IMR-90 (cell line): ENCODE measurements around the gene KLHL6. TPM values are rescaled to one million over a fixed set of nuclear protein-coding genes. Genes with fewer than 3 reads are reported as not detected.

Experiments
- ATAC-seq: fragments of 200-7000 bp; cut with Tn5 transposase; 2 replicates; pipeline ENCODE4 v1.9.1; 2020; ENCODE audit warnings: low read depth, mild to moderate bottlenecking, moderate library complexity
- BruUV-seq: library from RNA; stranded (reverse); fragments of 400-500 nt; replicated peaks from 2 replicates; lab custom pipeline; 2021; lab: Mats Ljungman, UMichigan
- CTCF ChIA-PET: fragments of 300-600 bp; formaldehyde crosslinking; extraction: SDS; loops from one replicate; lab custom pipeline; 2021; ENCODE audit warnings: antibody characterized with exemption; lab: Yijun Ruan, JAX
- POLR2A ChIA-PET: fragments of 300-600 bp; sonication (Branson Sonifier 250); formaldehyde crosslinking; loops from one replicate; lab custom pipeline; 2022; ENCODE audit warnings: antibody characterized with exemption; ENCODE audit not compliant: unreplicated experiment; lab: Charles Lee
- DNase-seq: peaks from one replicate; pipeline ENCODE4 v3.0.0; 2013
- H2AFZ ChIP-seq: replicated peaks from 2 replicates; pipeline ENCODE3; 2013; ENCODE audit warnings: low read length, mild to moderate bottlenecking; ENCODE audit not compliant: poor library complexity
- H2AK5ac ChIP-seq: 2 replicates; pipeline ENCODE4 v1.6.1; 2013; ENCODE audit warnings: low read depth, low read length, inconsistent platforms
- H2AK9ac ChIP-seq: replicated peaks from 2 replicates; pipeline ENCODE3; 2013; ENCODE audit warnings: mild to moderate bottlenecking, low read depth, low read length, moderate library complexity; ENCODE audit not compliant: poor library complexity
- H2BK120ac ChIP-seq: 2 replicates; pipeline ENCODE4 v1.6.1; 2013; ENCODE audit warnings: low read depth, low read length, inconsistent platforms
- H2BK15ac ChIP-seq: 3 replicates; pipeline ENCODE4 v1.6.1; 2013; ENCODE audit warnings: low read depth, low read length, inconsistent platforms
- H2BK20ac ChIP-seq: 2 replicates; pipeline ENCODE4 v1.6.1; 2013; ENCODE audit warnings: low read depth, mild to moderate bottlenecking, inconsistent platforms, low read length, moderate library complexity
- H2BK5ac ChIP-seq: 2 replicates; pipeline ENCODE4 v1.6.1; 2013; ENCODE audit warnings: mild to moderate bottlenecking, low read depth, low read length, inconsistent platforms; ENCODE audit not compliant: poor library complexity, severe bottlenecking
- H3K14ac ChIP-seq: replicated peaks from 2 replicates; pipeline ENCODE4 v1.6.1; 2013; ENCODE audit warnings: low read depth, low read length, inconsistent platforms
- H3K18ac ChIP-seq: 2 replicates; pipeline ENCODE4 v1.6.1; 2013; ENCODE audit warnings: low read depth, low read length, control low read depth
- H3K23ac ChIP-seq: 2 replicates; pipeline ENCODE4 v1.6.1; 2013; ENCODE audit warnings: low read depth, low read length, inconsistent platforms
- H3K27ac ChIP-seq: 2 replicates; pipeline ENCODE4 v1.5.1; 2013; ENCODE audit warnings: mild to moderate bottlenecking, control low read depth, low read length; ENCODE audit not compliant: insufficient read depth
- H3K27me3 ChIP-seq: 2 replicates; pipeline ENCODE4 v1.6.1; 2013; ENCODE audit warnings: low read length; ENCODE audit not compliant: control insufficient read depth, insufficient read depth
- H3K36me3 ChIP-seq: 2 replicates; pipeline ENCODE4 v1.6.1; 2013; ENCODE audit warnings: low read length, mixed read lengths; ENCODE audit not compliant: control insufficient read depth, insufficient read depth
- H3K4ac ChIP-seq: 2 replicates; pipeline ENCODE4 v1.6.1; 2013; ENCODE audit warnings: low read depth, low read length, inconsistent platforms
- H3K4me1 ChIP-seq: 2 replicates; pipeline ENCODE4 v1.6.1; 2013; ENCODE audit warnings: low read length, mixed read lengths; ENCODE audit not compliant: control insufficient read depth, insufficient read depth
- H3K4me2 ChIP-seq: 2 replicates; pipeline ENCODE4 v1.6.1; 2013; ENCODE audit warnings: low read depth, mild to moderate bottlenecking, control low read depth, low read length, moderate library complexity
- H3K4me3 ChIP-seq: 2 replicates; pipeline ENCODE4 v1.5.1; 2013; ENCODE audit warnings: low read depth, mild to moderate bottlenecking, control low read depth, low read length, moderate library complexity; ENCODE audit not compliant: insufficient read depth
- H3K56ac ChIP-seq: 2 replicates; pipeline ENCODE4 v1.6.1; 2013; ENCODE audit warnings: low read length, inconsistent platforms; ENCODE audit not compliant: insufficient read depth; ENCODE audit errors: extremely low read depth
- H3K79me1 ChIP-seq, 2 experiments: 2 replicates each; pipeline ENCODE4 v1.6.1; 2013; ENCODE audit warnings: low read length in 2 of 2, inconsistent platforms in 1 of 2, low read depth in 1 of 2
- H3K9ac ChIP-seq: 2 replicates; pipeline ENCODE4 v1.6.1; 2013; ENCODE audit warnings: low read depth, low read length, control low read depth
- H3K9me1 ChIP-seq: 2 replicates; pipeline ENCODE4 v1.6.1; 2013; ENCODE audit warnings: low read length, inconsistent platforms; ENCODE audit not compliant: insufficient read depth
- H3K9me3 ChIP-seq: 2 replicates; pipeline ENCODE4 v1.6.1; 2013; ENCODE audit warnings: low read length; ENCODE audit not compliant: control insufficient read depth, insufficient read depth
- H4K20me1 ChIP-seq: 2 replicates; pipeline ENCODE4 v1.6.1; 2013; ENCODE audit warnings: low read length, inconsistent platforms; ENCODE audit not compliant: insufficient read depth
- H4K5ac ChIP-seq: 2 replicates; pipeline ENCODE4 v1.6.1; 2013; ENCODE audit warnings: mild to moderate bottlenecking, low read depth, low read length, control low read depth
- H4K8ac ChIP-seq, 2 experiments: 2 replicates each; pipeline ENCODE4 v1.6.1; 2013; ENCODE audit warnings: low read depth in 2 of 2, low read length in 2 of 2, control low read depth in 1 of 2, inconsistent platforms in 1 of 2
- H4K91ac ChIP-seq: 2 replicates; pipeline ENCODE4 v1.6.1; 2013; ENCODE audit warnings: low read depth, low read length, inconsistent platforms; ENCODE audit not compliant: insufficient read depth
- BHLHE40 ChIP-seq: fragments of 150-350 bp; IDR thresholded peaks from 2 replicates; pipeline ENCODE4 v1.6.1; 2016; ENCODE audit warnings: mild to moderate bottlenecking, low read depth, low read length
- CEBPB ChIP-seq: IDR thresholded peaks from 2 replicates; pipeline ENCODE4 v1.6.1; 2012; ENCODE audit warnings: low read depth, low read length, improper control_type of control experiment
- CHD1 ChIP-seq: IDR thresholded peaks from 2 replicates; pipeline ENCODE4 v1.6.1; 2012; ENCODE audit warnings: low read depth, low read length, improper control_type of control experiment
- ELK1 ChIP-seq: fragments of 150-350 bp; IDR thresholded peaks from 2 replicates; pipeline ENCODE4 v1.6.1; 2016; ENCODE audit warnings: low read depth, mild to moderate bottlenecking, low read length, moderate library complexity, borderline replicate concordance
- FOS ChIP-seq: fragments of 150-350 bp; IDR thresholded peaks from 2 replicates; pipeline ENCODE4 v1.6.1; 2016; ENCODE audit warnings: low read depth, low read length
- MAFK ChIP-seq: IDR thresholded peaks from 2 replicates; pipeline ENCODE4 v1.6.1; 2012; ENCODE audit warnings: low read depth, low read length, improper control_type of control experiment
- MAZ ChIP-seq: IDR thresholded peaks from 2 replicates; pipeline ENCODE4 v1.6.1; 2012; ENCODE audit warnings: low read depth, mild to moderate bottlenecking, low read length, improper control_type of control experiment, moderate library complexity, borderline replicate concordance
- MXI1 ChIP-seq: IDR thresholded peaks from 2 replicates; pipeline ENCODE4 v1.6.1; 2012; ENCODE audit warnings: low read depth, mild to moderate bottlenecking, low read length, moderate library complexity, borderline replicate concordance
- NFE2L2 ChIP-seq: fragments of 150-350 bp; IDR thresholded peaks from 2 replicates; pipeline ENCODE4 v1.6.1; 2016; ENCODE audit warnings: low read depth, mild to moderate bottlenecking, low read length
- POLR2A ChIP-seq: IDR thresholded peaks from 2 replicates; pipeline ENCODE4 v1.6.1; 2012; ENCODE audit warnings: mild to moderate bottlenecking, low read depth, low read length
- RAD21 ChIP-seq: IDR thresholded peaks from 2 replicates; pipeline ENCODE4 v1.6.1; 2012; ENCODE audit warnings: low read length, improper control_type of control experiment
- RCOR1 ChIP-seq: IDR thresholded peaks from 2 replicates; pipeline ENCODE4 v1.6.1; 2012; ENCODE audit warnings: mild to moderate bottlenecking, low read length, improper control_type of control experiment; ENCODE audit not compliant: insufficient replicate concordance
- RFX5 ChIP-seq: IDR thresholded peaks from 2 replicates; pipeline ENCODE4 v1.8.0; 2012; ENCODE audit warnings: low read depth, mild to moderate bottlenecking, low read length, moderate library complexity
- SMC3 ChIP-seq: fragments of 150-350 bp; IDR thresholded peaks from 2 replicates; pipeline ENCODE4 v1.6.1; 2016; ENCODE audit warnings: low read depth, mild to moderate bottlenecking, antibody characterized with exemption, low read length, moderate library complexity
- USF2 ChIP-seq: fragments of 150-350 bp; IDR thresholded peaks from 2 replicates; pipeline ENCODE4 v1.6.1; 2017; ENCODE audit warnings: mild to moderate bottlenecking, antibody characterized with exemption, low read length, low read depth
- WGBS, 2 experiments: methylation state at CpG; one replicate each; pipeline versions ENCODE4 v1.1.5 to v1.1.7; 2013; ENCODE audit warnings: missing lambda C conversion rate in 2 of 2; ENCODE audit not compliant: insufficient read length in 1 of 2; ENCODE audit errors: extremely low coverage in 2 of 2; 5-methylcytosine and 5-hydroxymethylcytosine counted together
- dilution Hi-C: fragments of 300-500 bp; cut with HindIII; formaldehyde crosslinking; loops from one replicate; pipeline ENCODE4 v1.14.3; 2018; ENCODE audit warnings: low sequenced_read_pairs; ENCODE audit not compliant: unreplicated experiment
- in situ Hi-C: fragments of 300-500 bp; cut with MboI; formaldehyde crosslinking; loops from 3 replicates; pipeline ENCODE4 v1.14.3; 2019; ENCODE audit warnings: low sequenced_read_pairs, inconsistent platforms, mixed read lengths
- intact Hi-C: fragments of 100-400 bp; cut with micrococcal nuclease; formaldehyde crosslinking; loops from 2 replicates; pipeline ENCODE4 v1.10.0; 2022
- polyA plus RNA-seq, 3 experiments: library from polyadenylated mRNA; depleted of rRNA; stranded (reverse); fragments of >200 nt; gene quantifications; 2 replicates each; pipeline ENCODE4 v1.2.3, GENCODE V29; 2012; ENCODE audit warnings: low replicate concordance in 1 of 3
- total RNA-seq: library from RNA; depleted of rRNA; stranded (reverse); fragments of >200 nt; gene quantifications from 2 replicates; pipeline ENCODE4 v1.2.3, GENCODE V29; 2012
- TF ChIP-seq, protein P1 (sequence below): conservative IDR thresholded peaks from 2 replicates; pipeline ENCODE4 v1.5.1; 2012; ENCODE audit warnings: mild to moderate bottlenecking, low read depth, low read length, improper control_type of control experiment

KLHL6 gene
- total and polyA plus RNA-seq, 2 of the 4 experiments (the other 2 are of a cell fraction): not detected

DNA sequence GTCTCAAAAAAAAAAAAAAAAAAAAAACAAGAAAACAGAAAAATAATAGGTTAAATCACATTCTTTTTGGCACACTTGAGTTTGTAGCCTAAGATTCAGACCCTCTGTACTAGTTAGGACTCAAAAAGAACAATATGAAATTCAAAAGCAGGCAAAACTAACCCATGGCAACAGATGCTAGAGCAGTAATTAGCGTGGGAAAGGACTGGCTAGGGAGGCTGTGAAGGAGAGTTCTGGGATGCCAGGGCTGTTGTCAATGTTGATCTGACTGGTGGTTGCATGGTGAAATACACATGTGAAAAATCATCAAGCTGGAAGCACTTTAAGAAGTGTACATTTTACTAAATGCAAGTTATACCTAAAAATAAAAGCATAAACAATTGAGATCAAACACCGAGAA, 35.6 kb downstream of the KLHL6 start:
- WGBS, 2 experiments: no CpG with 5 or more reads among the region's 2 CpGs
- intact Hi-C loops: no loop called here
- Histone ChIP-seq H2AK9ac (no peak overlapping the region), H3K4me3 (no peak overlapping the region), H2BK20ac (no peak overlapping the region), H2AK5ac (no peak overlapping the region), H3K36me3 (no peaks in the 10 kb centered on the region), H3K18ac (no peak overlapping the region), H3K79me1 (no peaks in the 10 kb centered on the region), H2BK120ac (no peak overlapping the region), H3K56ac (no peak overlapping the region), H4K5ac (no peak overlapping the region), H4K91ac (no peak overlapping the region), H3K27ac (no peak overlapping the region), H3K27me3 (peaks cover 33% of the 10 kb centered on the region), H2BK5ac (no peak overlapping the region), H3K23ac (no peak overlapping the region), H3K4ac (no peak overlapping the region), H3K9me3 (no peaks in the 10 kb centered on the region), H2AFZ (no peak overlapping the region), H2BK15ac (no peak overlapping the region), H3K14ac (no peak overlapping the region), H3K4me1 (no peaks in the 10 kb centered on the region), H3K4me2 (no peak overlapping the region), H4K20me1 (no peaks in the 10 kb centered on the region), H3K9me1 (no peaks in the 10 kb centered on the region), H3K9ac (no peak overlapping the region), H4K8ac (no peak overlapping the region)
- BruUV-seq: no TSS peak
- dilution Hi-C loops: no loop called here
- in situ Hi-C loops: no loop called here
- ATAC-seq (no peak), DNase-seq (no peak)
- ChIA-PET CTCF (no interaction called here), POLR2A (no interaction called here)
- TF ChIP-seq FOS: no peak
- TF ChIP-seq SMC3: no peak
- no peak for TF ChIP-seq ELK1
- TF ChIP-seq BHLHE40: no peak
- TF ChIP-seq MXI1: no peak
- TF ChIP-seq CHD1: no peak
- TF ChIP-seq RFX5: no peak
- TF ChIP-seq RCOR1: no peak
- TF ChIP-seq, protein P1, sequence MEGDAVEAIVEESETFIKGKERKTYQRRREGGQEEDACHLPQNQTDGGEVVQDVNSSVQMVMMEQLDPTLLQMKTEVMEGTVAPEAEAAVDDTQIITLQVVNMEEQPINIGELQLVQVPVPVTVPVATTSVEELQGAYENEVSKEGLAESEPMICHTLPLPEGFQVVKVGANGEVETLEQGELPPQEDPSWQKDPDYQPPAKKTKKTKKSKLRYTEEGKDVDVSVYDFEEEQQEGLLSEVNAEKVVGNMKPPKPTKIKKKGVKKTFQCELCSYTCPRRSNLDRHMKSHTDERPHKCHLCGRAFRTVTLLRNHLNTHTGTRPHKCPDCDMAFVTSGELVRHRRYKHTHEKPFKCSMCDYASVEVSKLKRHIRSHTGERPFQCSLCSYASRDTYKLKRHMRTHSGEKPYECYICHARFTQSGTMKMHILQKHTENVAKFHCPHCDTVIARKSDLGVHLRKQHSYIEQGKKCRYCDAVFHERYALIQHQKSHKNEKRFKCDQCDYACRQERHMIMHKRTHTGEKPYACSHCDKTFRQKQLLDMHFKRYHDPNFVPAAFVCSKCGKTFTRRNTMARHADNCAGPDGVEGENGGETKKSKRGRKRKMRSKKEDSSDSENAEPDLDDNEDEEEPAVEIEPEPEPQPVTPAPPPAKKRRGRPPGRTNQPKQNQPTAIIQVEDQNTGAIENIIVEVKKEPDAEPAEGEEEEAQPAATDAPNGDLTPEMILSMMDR: no peak
- TF ChIP-seq POLR2A: no peak
- TF ChIP-seq MAFK: no peak
- no peak for TF ChIP-seq NFE2L2
- no peak for TF ChIP-seq MAZ
- no peak for TF ChIP-seq USF2
- no peak for TF ChIP-seq RAD21
- no peak for TF ChIP-seq CEBPB
